Mucosa of descending colon (tissue), 3 donors: ENCODE data around the gene FYN. TPM values are rescaled to one million over a fixed set of nuclear protein-coding genes. Genes with fewer than 3 reads are reported as not detected.
"Not testable (repeated sequence)": the region's sequence is repeated elsewhere in the genome, so short reads cannot be mapped to it uniquely, and the experiment has no call there.

Experiments used
- ATAC-seq: fragments of 200-7000 bp; cut with Tn5 transposase; one replicate; pipeline ENCODE4 v1.9.1; 2020; ENCODE audit warnings: mild to moderate bottlenecking, moderate library complexity
- DNase-seq, 3 donors: peaks; one replicate each; pipeline ENCODE4 v3.0.0-alpha.2; 2020
- H3K36me3 ChIP-seq: fragments of 200-600 bp; one replicate; pipeline ENCODE4 v1.8.0; 2021; ENCODE audit warnings: low read depth, mild to moderate bottlenecking
- H3K4me1 ChIP-seq: fragments of 200-600 bp; one replicate; pipeline ENCODE4 v1.8.0; 2021; ENCODE audit warnings: low read depth, mild to moderate bottlenecking
- H3K4me3 ChIP-seq: fragments of 200-600 bp; one replicate; pipeline ENCODE4 v1.8.0; 2021; ENCODE audit warnings: mild to moderate bottlenecking
- H3K9me3 ChIP-seq: fragments of 200-600 bp; one replicate; pipeline ENCODE4 v1.8.0; 2021; ENCODE audit warnings: mild to moderate bottlenecking
- CTCF ChIP-seq: fragments of 200-600 bp; IDR thresholded peaks from one replicate; pipeline ENCODE4 v1.8.0; 2022; ENCODE audit warnings: antibody characterized with exemption, mild to moderate bottlenecking
- intact Hi-C, 2 donors: fragments of 100-400 bp; cut with DNase I in 1 of 2; cut with micrococcal nuclease in 1 of 2; formaldehyde crosslinking; loops; one replicate each; pipeline versions ENCODE4 v1.11.0 to v1.11.1; 2022; cut with DNase I, micrococcal nuclease
- total RNA-seq, 3 donors: library from RNA; stranded (reverse); fragmentation: NEBNext Ultra II Directional in 2 of 3; extraction: Animal tissue kit (Norgen Biotek cat#: 25700) in 2 of 3; gene quantifications; one replicate each; pipeline versions ENCODE4 v1.2.1 to v1.2.4, GENCODE V29; 2021 to 2023
- donor health status: DM: no; HTN: no; CAD: no; lungs with moderate emphysema.
- donor health status: DM: no; HTN: no; CAD: no.
- donor health status: DM: no; HTN: yes; CAD: no.

Gene FYN
- total RNA-seq, 3 donors from 2014 or later: 15.0 to 63.0 (median 24.8) TPM

- DNase-seq (no peak), ATAC-seq (no peak)
- TF ChIP-seq CTCF: no peak
- H3K4me1 ChIP-seq: no peaks in the 10 kb centered on the region
- no peak overlapping the region for H3K4me3 ChIP-seq
- intact Hi-C loops: no loop called here
- no peaks in the 10 kb centered on the region for H3K36me3 ChIP-seq
- no peaks in the 10 kb centered on the region for H3K9me3 ChIP-seq
Measured at GRCh38 chr6:111639266-111639665, 234.0 kb downstream of the FYN start.

- ATAC-seq, H3K9me3 ChIP-seq, H3K4me3 ChIP-seq, intact Hi-C loops, DNase-seq, H3K36me3 ChIP-seq: not testable (repeated sequence)
- peaks cover 14% of the 10 kb centered on the region for H3K4me1 ChIP-seq
Measured at GRCh38 chr6:111634981-111635380, 238.3 kb downstream of the FYN start.

GRCh38 chr6:111633822-111634221, 239.4 kb downstream of the FYN start:
- peaks cover 14% of the 10 kb centered on the region for H3K4me1 ChIP-seq
- intact Hi-C loops: no loop called here

GRCh38 chr6:111632468-111633247, 240.6 kb downstream of the FYN start:
- ATAC-seq (peak; percentile 36), DNase-seq (no peak)
- peaks cover 14% of the 10 kb centered on the region for H3K4me1 ChIP-seq
- H3K36me3 ChIP-seq: no peaks in the 10 kb centered on the region
- no peaks in the 10 kb centered on the region for H3K9me3 ChIP-seq
- H3K4me3 ChIP-seq: no peak overlapping the region
- intact Hi-C loops: no loop called here
- no peak for TF ChIP-seq CTCF

More at GRCh38 chr6:111633822-111634221, 239.4 kb downstream of the FYN start:
- TF ChIP-seq CTCF: no peak
- ATAC-seq: no peak
- Histone ChIP-seq H3K9me3 (no peaks in the 10 kb centered on the region), H3K4me3 (no peak overlapping the region), H3K36me3 (no peaks in the 10 kb centered on the region)
- DNase-seq: no peak

DNA sequence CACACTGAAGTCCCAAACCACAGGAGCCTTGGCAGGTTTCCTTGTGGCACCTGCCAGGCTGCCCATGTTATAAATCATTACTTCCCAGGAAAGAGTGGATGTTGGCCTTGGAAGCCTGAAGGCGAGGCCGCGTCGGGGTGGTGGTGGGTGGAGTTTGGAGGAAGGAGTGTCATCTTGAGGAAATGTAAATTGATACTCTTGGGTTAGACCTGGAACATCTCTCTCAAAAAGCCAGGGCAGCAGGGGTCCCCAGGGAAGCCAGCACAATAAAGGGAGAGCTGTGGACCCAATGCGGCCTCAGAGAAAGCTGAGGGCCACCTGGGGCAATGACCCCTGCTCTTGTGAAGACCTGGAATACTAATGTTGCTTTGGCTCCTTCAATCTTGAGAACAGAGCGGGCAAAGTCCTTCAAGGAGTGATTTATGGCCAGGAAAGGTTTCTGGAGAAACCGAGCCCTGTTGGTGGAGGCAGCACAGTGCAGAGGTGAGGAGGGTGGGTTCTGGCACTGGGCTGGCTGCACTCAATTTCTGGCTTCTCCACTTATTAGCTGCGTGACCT, 241.3 kb downstream of the FYN start:
- peak; percentile 77 to 85 (median 85) for DNase-seq
- intact Hi-C loops: no loop called here
- Histone ChIP-seq H3K4me1 (peaks cover 14% of the 10 kb centered on the region), H3K9me3 (no peaks in the 10 kb centered on the region), H3K4me3 (no peak overlapping the region), H3K36me3 (no peaks in the 10 kb centered on the region)
- no peak for TF ChIP-seq CTCF
- peak; percentile 96 for ATAC-seq

DNA sequence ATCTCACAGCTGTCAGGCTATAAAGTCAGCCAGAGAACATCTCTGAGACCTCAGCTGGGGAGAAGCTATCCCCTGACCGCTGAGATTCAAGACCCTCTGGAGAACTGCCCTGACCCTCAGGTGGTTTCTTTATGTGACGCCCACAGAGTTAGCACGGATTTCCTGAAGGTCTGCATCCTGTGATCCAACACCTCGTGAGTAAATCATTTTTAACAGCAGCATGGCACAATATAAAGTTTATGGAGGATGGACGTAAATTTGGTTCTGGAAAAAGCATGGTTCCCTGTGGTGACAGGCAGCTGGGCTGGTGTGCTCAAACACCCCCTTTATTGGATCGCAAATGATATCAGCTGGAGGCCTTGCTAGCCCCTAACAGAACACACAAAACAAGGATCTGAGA, 242.2 kb downstream of the FYN start:
- Histone ChIP-seq H3K4me1 (peaks cover 14% of the 10 kb centered on the region), H3K36me3 (no peaks in the 10 kb centered on the region), H3K4me3 (no peak overlapping the region), H3K9me3 (no peaks in the 10 kb centered on the region)
- DNase-seq (no peak), ATAC-seq (no peak)
- no peak for TF ChIP-seq CTCF
- intact Hi-C loops: no loop called here
